H1 (cell line): ENCODE data around the gene TRAP1. TPM values are rescaled to one million over a fixed set of nuclear protein-coding genes. Genes with fewer than 3 reads are reported as not detected.

Source experiments
- CHD7 ChIP-seq: fragments of 300-600 bp; sonication (generic); IDR thresholded peaks from 2 replicates; pipeline ENCODE4 v1.7.1; 2012; ENCODE audit warnings: low read length, moderate library complexity, mild to moderate bottlenecking, inconsistent platforms; ENCODE audit not compliant: insufficient replicate concordance
- CREB1 ChIP-seq: IDR thresholded peaks from 2 replicates; pipeline ENCODE4 v1.6.1; 2012; ENCODE audit warnings: inconsistent platforms
- polyA plus RNA-seq, 7 experiments: library from polyadenylated mRNA; depleted of rRNA in 3 of 7; stranded (reverse) in 5 of 7; unstranded in 2 of 7; fragments of >200 nt in 5 of 7; fragments of 200-250 nt in 2 of 7; gene quantifications; 1 replicate in 5 of 7; 2 replicates in 1 of 7; 4 replicates in 1 of 7; pipeline versions ENCODE4 v1.2.1 to v1.2.3, GENCODE V29; 2011 to 2013; ENCODE audit warnings: missing spikeins in 2 of 7, mixed read lengths in 2 of 7
- total RNA-seq: library from RNA; stranded (reverse); fragmentation: NEBNext Ultra II Directional; extraction: Animal tissue kit (Norgen Biotek cat#: 25700); gene quantifications from 2 replicates; pipeline ENCODE4 v1.2.1, GENCODE V29; 2021

The TRAP1 gene
- total and polyA plus RNA-seq, 2 of the 8 experiments (the other 6 are each of a cell fraction or from before 2014, with no cell fraction given) = 215 to 283 TPM

- TF ChIP-seq CHD7 (no peak), CREB1 (no peak)
- TF ChIP-seq, all 59 proteins: peak for 0
These were observed 98.6 kb downstream of the TRAP1 start (continued) for GRCh38 chr16:3618769-3619141.
